PC-9 (cell line): ENCODE measurements around the gene SERPINC1.

Source experiments
- CTCF ChIP-seq: fragments of 200-600 bp; sonication (generic); conservative IDR thresholded peaks from 2 replicates; pipeline ENCODE4 v1.6.1; 2017; ENCODE audit warnings: mixed run types, antibody characterized with exemption, mild to moderate bottlenecking, moderate library complexity
- EZH2 ChIP-seq: fragments of 200-600 bp; sonication (generic); IDR thresholded peaks from 2 replicates; pipeline ENCODE4 v1.8.0; 2017; ENCODE audit warnings: antibody characterized with exemption, low read depth

DNA sequence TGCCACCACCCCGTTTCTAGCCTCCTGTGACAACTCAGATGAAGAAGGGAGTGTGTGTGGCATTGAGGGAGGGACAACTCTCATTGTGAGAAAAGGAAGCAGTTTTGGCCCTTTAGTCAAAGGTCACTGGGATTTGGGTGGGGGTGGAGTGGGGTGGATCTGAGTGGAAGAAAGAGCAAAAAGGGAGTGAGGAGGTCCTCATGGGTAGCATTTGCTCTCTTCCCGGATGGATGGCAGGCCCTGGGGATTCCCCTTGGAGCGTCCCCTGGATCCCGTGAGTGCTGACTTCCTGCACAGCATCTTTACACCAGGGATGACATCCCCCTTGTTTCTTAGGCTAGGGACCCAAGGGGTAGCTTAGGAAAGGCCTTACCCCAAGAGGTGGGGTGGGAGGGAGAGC is 460 bp downstream of the SERPINC1 start:
- TF ChIP-seq CTCF (no peak), EZH2 (no peak)
